HepG2 (cell line): ENCODE results near the gene SFI1. TPM values are rescaled to one million over a fixed set of nuclear protein-coding genes. Genes with fewer than 3 reads are reported as not detected.

Source experiments
- DRAP1 ChIP-seq: IDR thresholded peaks from 2 replicates; pipeline ENCODE4 v1.6.1; 2016; ENCODE audit warnings: missing genetic modification reagents, missing compliant biosample characterization
- ELF3 ChIP-seq: IDR thresholded peaks from 2 replicates; pipeline ENCODE4 v1.6.1; 2016; ENCODE audit warnings: missing genetic modification reagents, missing compliant biosample characterization
- EP300 ChIP-seq, 3 experiments: sonication (generic) in 1 of 3; formaldehyde crosslinking in 1 of 3; IDR thresholded peaks; 2 replicates each; pipeline versions ENCODE4 v1.5.1 to v1.6.1; 2011 to 2020; ENCODE audit warnings: low read depth in 2 of 3, low read length in 2 of 3, borderline replicate concordance in 1 of 3, improper control_type of control experiment in 1 of 3, mild to moderate bottlenecking in 1 of 3, missing genetic modification reagents in 1 of 3, moderate library complexity in 1 of 3
- FOXP1 ChIP-seq, 2 experiments: fragments of 450-650 bp in 1 of 2; IDR thresholded peaks; 2 replicates each; pipeline ENCODE4 v1.6.1; 2017 to 2018; ENCODE audit warnings: antibody characterized with exemption in 1 of 2
- GLMP ChIP-seq: sonication (generic); formaldehyde crosslinking; IDR thresholded peaks from 2 replicates; pipeline ENCODE4 v1.9.0; 2021; ENCODE audit warnings: missing genetic modification reagents, mild to moderate bottlenecking, borderline replicate concordance
- HNRNPH1 ChIP-seq: fragments of 200-400 bp; formaldehyde crosslinking; optimal IDR thresholded peaks from 2 replicates; pipeline ENCODE3; 2017; ENCODE audit warnings: mild to moderate bottlenecking, low read depth, low read length
- NR0B2 ChIP-seq: sonication (generic); formaldehyde crosslinking; IDR thresholded peaks from 2 replicates; pipeline ENCODE4 v1.4.0; 2020; ENCODE audit warnings: mild to moderate bottlenecking, missing genetic modification reagents
- PAF1 ChIP-seq: IDR thresholded peaks from 2 replicates; pipeline ENCODE4 v1.6.1; 2016; ENCODE audit warnings: missing genetic modification reagents, missing compliant biosample characterization
- POLR2AphosphoS5 ChIP-seq: IDR thresholded peaks from 2 replicates; pipeline ENCODE4 v1.6.1; 2012; ENCODE audit warnings: low read depth, low read length
- SIX4 ChIP-seq: sonication (generic); formaldehyde crosslinking; IDR thresholded peaks from 2 replicates; pipeline ENCODE4 v1.4.0; 2020; ENCODE audit warnings: missing genetic modification reagents
- SOX13 ChIP-seq, 3 experiments: fragments of 450-650 bp in 1 of 3; sonication (generic) in 1 of 3; formaldehyde crosslinking in 1 of 3; IDR thresholded peaks in 2 of 3; conservative IDR thresholded peaks in 1 of 3; 2 replicates each; pipeline versions ENCODE4 v1.5.0 to v1.6.1; 2016 to 2020; ENCODE audit warnings: antibody characterized with exemption in 1 of 3, mild to moderate bottlenecking in 1 of 3, missing compliant biosample characterization in 1 of 3, missing genetic modification reagents in 1 of 3, moderate library complexity in 1 of 3
- SOX5 ChIP-seq: IDR thresholded peaks from 2 replicates; pipeline ENCODE4 v1.6.1; 2016; ENCODE audit warnings: borderline replicate concordance
- SP4 ChIP-seq: sonication (generic); formaldehyde crosslinking; IDR thresholded peaks from 2 replicates; pipeline ENCODE4 v1.8.1; 2023; ENCODE audit warnings: mild to moderate bottlenecking, missing genetic modification reagents
- THYN1 ChIP-seq: sonication (generic); formaldehyde crosslinking; IDR thresholded peaks from 2 replicates; pipeline ENCODE4 v1.8.1; 2023; ENCODE audit warnings: low read depth, mild to moderate bottlenecking, moderate library complexity, missing genetic modification reagents, borderline replicate concordance
- ZBTB20 ChIP-seq: sonication (generic); formaldehyde crosslinking; IDR thresholded peaks from 2 replicates; pipeline ENCODE4 v1.8.1; 2023; ENCODE audit warnings: missing genetic modification reagents, low read depth, mild to moderate bottlenecking, borderline replicate concordance
- ZBTB25 ChIP-seq: IDR thresholded peaks from 2 replicates; pipeline ENCODE4 v1.6.1; 2018; ENCODE audit warnings: missing genetic modification reagents
- ZBTB43 ChIP-seq: sonication (generic); formaldehyde crosslinking; conservative IDR thresholded peaks from 2 replicates; pipeline ENCODE4 v1.4.0; 2020; ENCODE audit warnings: missing genetic modification reagents
- ZMYM2 ChIP-seq: sonication (generic); formaldehyde crosslinking; IDR thresholded peaks from 2 replicates; pipeline ENCODE4 v1.8.0; 2022; ENCODE audit warnings: mild to moderate bottlenecking, missing genetic modification reagents
- ZNF335 ChIP-seq: sonication (generic); formaldehyde crosslinking; IDR thresholded peaks from 2 replicates; pipeline ENCODE4 v1.4.0; 2020; ENCODE audit warnings: missing genetic modification reagents
- ZNF383 ChIP-seq: sonication (generic); formaldehyde crosslinking; IDR thresholded peaks from 2 replicates; pipeline ENCODE4 v1.4.0; 2020; ENCODE audit warnings: missing genetic modification reagents, mild to moderate bottlenecking, borderline replicate concordance
- ZNF720 ChIP-seq: sonication (generic); formaldehyde crosslinking; IDR thresholded peaks from 2 replicates; pipeline ENCODE4 v1.4.0; 2020; ENCODE audit warnings: missing genetic modification reagents
- ZNF746 ChIP-seq: sonication (generic); formaldehyde crosslinking; IDR thresholded peaks from 2 replicates; pipeline ENCODE4 v1.8.0; 2022; ENCODE audit warnings: mild to moderate bottlenecking, missing genetic modification reagents
- ZNF747 ChIP-seq: sonication (generic); formaldehyde crosslinking; IDR thresholded peaks from 2 replicates; pipeline ENCODE4 v1.8.1; 2023; ENCODE audit warnings: missing genetic modification reagents, mild to moderate bottlenecking, borderline replicate concordance
- ZNF761 ChIP-seq: sonication (generic); formaldehyde crosslinking; conservative IDR thresholded peaks from 2 replicates; pipeline ENCODE4 v1.4.0; 2020; ENCODE audit warnings: mild to moderate bottlenecking, missing genetic modification reagents
- ZNF788 ChIP-seq: sonication (generic); formaldehyde crosslinking; IDR thresholded peaks from 2 replicates; pipeline ENCODE4 v1.5.0; 2020; ENCODE audit warnings: mild to moderate bottlenecking, missing genetic modification reagents, borderline replicate concordance
- polyA plus RNA-seq, 8 experiments: library from polyadenylated mRNA; depleted of rRNA in 3 of 8; stranded (reverse) in 7 of 8; unstranded in 1 of 8; fragments of >200 nt; fragmentation: Illumina TruSeq in 4 of 8; extraction: Trizol in 4 of 8; gene quantifications; 2 replicates each; pipeline versions ENCODE4 v1.2.1 to v1.2.3, GENCODE V29; 2011 to 2016; ENCODE audit warnings: low read depth in 4 of 8, missing spikeins in 1 of 8, mixed read lengths in 1 of 8; ENCODE audit not compliant: insufficient read depth in 1 of 8
- total RNA-seq, 5 experiments: library from RNA; depleted of rRNA; stranded (reverse); fragments of >200 nt; fragmentation: Illumina TruSeq; extraction: Trizol; gene quantifications; 2 replicates each; pipeline ENCODE4 v1.2.3, GENCODE V29; 2016; ENCODE audit warnings: low read depth in 1 of 5

The SFI1 gene
- total and polyA plus RNA-seq, 2 of the 13 experiments (the other 11 are each of a cell fraction or from before 2014, with no cell fraction given): 20.5 to 40.1 TPM

- TF ChIP-seq ZBTB25: no peak
- no peak for TF ChIP-seq ZNF788
- no peak for TF ChIP-seq ZMYM2 (CRISPR knock-in tag)
- no peak for TF ChIP-seq ZNF747 (CRISPR knock-in tag)
- TF ChIP-seq ZNF720: no peak
- TF ChIP-seq ZNF761 (CRISPR knock-in tag): no peak
- TF ChIP-seq SOX5 (CRISPR knock-in tag): peak; percentile 62; the same call in 1 of the 2 replicates
- no peak for TF ChIP-seq SOX13 (IDR thresholded peaks at IDR 0.05)
- TF ChIP-seq SOX13 (CRISPR knock-in tag; conservative IDR thresholded peaks at IDR 0.05 in 1 of 2, IDR thresholded peaks at IDR 0.05 in 1 of 2): 0 out of 4 replicates have a peak, but pooled peaks of 1 of the 2 experiments have one; percentile 34
- no peak for TF ChIP-seq ZBTB43 (CRISPR knock-in tag)
- no peak for TF ChIP-seq EP300 (IDR thresholded peaks at IDR 0.05; ENCODE audit: low read depth in 2 of 2, low read length in 2 of 2)
- TF ChIP-seq EP300 (CRISPR knock-in tag; IDR thresholded peaks at IDR 0.05; ENCODE audit: borderline replicate concordance): peak; percentile 41; the same call in 1 of the 2 replicates
- no peak for TF ChIP-seq ZNF335 (CRISPR knock-in tag)
- no peak for TF ChIP-seq ELF3 (CRISPR knock-in tag)
- no peak for TF ChIP-seq POLR2AphosphoS5
- no peak for TF ChIP-seq SIX4 (CRISPR knock-in tag)
- TF ChIP-seq ZNF383 (CRISPR knock-in tag): no peak
- TF ChIP-seq GLMP (CRISPR knock-in tag): no peak
- TF ChIP-seq FOXP1 (IDR thresholded peaks at IDR 0.05): no peak
- TF ChIP-seq FOXP1 (CRISPR knock-in tag; IDR thresholded peaks at IDR 0.05): peak; percentile 53; the same call in 1 of the 2 replicates
- TF ChIP-seq NR0B2: no peak
- TF ChIP-seq ZNF746 (CRISPR knock-in tag): no peak
- TF ChIP-seq ZBTB20 (CRISPR knock-in tag): 0 out of 2 replicates have a peak, but pooled peaks have one; percentile 28
- TF ChIP-seq THYN1 (CRISPR knock-in tag): no peak
- 0 out of 2 replicates have a peak, but pooled peaks have one; percentile 17 for TF ChIP-seq DRAP1
- TF ChIP-seq HNRNPH1: no peak
- TF ChIP-seq PAF1: no peak
- TF ChIP-seq SP4 (CRISPR knock-in tag): no peak
Observed at GRCh38 chr22:31646186-31647019, 150.1 kb downstream of the SFI1 start (continued).
